Measurements from ENCODE around the gene IRGQ. TPM values are rescaled to one million over a fixed set of nuclear protein-coding genes. Genes with fewer than 3 reads are reported as not detected.
A peak's percentile ranks its signal among the peaks of the same experiment; 100 is the strongest.

Gene IRGQ
- total RNA-seq, 2 experiments from 2014 or later, result 28.9 to 29.8 TPM

GRCh38 chr19:43599635-43600295 lies 3.8 kb upstream of the IRGQ start:
- CTCF ChIA-PET, result interaction anchor here (1.1 kb wide), 1 partner anchor 26 kb away, joined by 4 read pairs; no protein-coding TSS in a partner anchor
- ATAC-seq (ENCODE audit: poor library complexity) (no peak), DNase-seq (no peak)
- Mint-ChIP-seq H3K27ac (peak overlapping the region; percentile 30), H3K4me3 (no peak overlapping the region), H3K27me3 (no peaks in the 10 kb centered on the region), H3K4me1 (ENCODE audit: low read depth) (peaks cover 35% of the 10 kb centered on the region), H3K36me3 (ENCODE audit: low read depth) (peaks cover 60% of the 10 kb centered on the region), H3K9me3 (no peaks in the 10 kb centered on the region)
- no peak for TF ChIP-seq CTCF (IDR thresholded peaks at IDR 0.05)
- Histone ChIP-seq H3K27ac (ENCODE audit: low read depth in 1 of 2, low read length in 2 of 2) (no peak overlapping the region), H3K4me3 (ENCODE audit: low read length) (no peak overlapping the region), H3K36me3 (ENCODE audit: insufficient read depth, low read length) (peaks cover 31% of the 10 kb centered on the region), H3K9me3 (ENCODE audit: control insufficient read depth in 1 of 2, insufficient read depth in 1 of 2, low read length in 2 of 2) (no peaks in the 10 kb centered on the region), H3K27me3 (ENCODE audit: control insufficient read depth in 1 of 2, insufficient read depth in 2 of 2, low read length in 2 of 2) (no peaks in the 10 kb centered on the region), H3K4me1 (ENCODE audit: insufficient read depth, low read length) (peaks cover 30% of the 10 kb centered on the region)
- intact Hi-C loops (cut with DNase I, micrococcal nuclease), result loop anchor here in 1 of 2 experiments (5.0 kb wide), 2 partner anchors 53 to 137 kb away; no protein-coding TSS in a partner anchor
- POLR2A ChIA-PET, result no interaction called here

DNA sequence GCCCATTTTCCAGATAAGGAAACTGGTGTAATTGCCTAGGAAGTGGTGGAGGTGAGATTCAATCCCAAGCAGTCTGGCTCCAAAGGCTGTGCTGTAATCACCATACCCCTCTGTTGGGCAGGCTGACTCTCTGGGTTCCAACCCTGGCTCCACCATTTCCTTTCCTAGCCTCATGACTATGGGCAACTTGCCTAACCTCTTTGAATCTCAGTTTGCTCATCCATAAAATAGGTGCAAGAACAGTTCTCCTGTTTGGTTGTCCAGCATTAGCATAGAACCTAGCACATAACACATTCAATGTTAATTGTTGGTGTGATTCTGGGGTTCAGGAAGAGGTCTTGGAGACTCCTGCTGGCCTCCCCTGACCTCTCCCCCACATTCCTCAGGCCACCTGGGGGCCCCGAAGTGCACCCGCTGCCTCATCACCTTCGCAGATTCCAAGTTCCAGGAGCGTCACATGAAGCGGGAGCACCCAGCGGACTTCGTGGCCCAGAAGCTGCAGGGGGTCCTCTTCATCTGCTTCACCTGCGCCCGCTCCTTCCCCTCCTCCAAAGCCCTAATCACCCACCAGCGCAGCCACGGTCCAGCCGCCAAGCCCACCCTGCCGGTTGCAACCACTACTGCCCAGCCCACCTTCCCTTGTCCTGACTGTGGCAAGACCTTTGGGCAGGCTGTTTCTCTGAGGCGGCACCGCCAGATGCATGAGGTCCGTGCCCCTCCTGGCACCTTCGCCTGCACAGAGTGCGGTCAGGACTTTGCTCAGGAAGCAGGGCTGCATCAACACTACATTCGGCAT lies 2.7 kb upstream of the IRGQ start:
- no peaks in the 10 kb centered on the region for H3K9me3 ChIP-seq (ENCODE audit: control insufficient read depth in 1 of 2, insufficient read depth in 1 of 2, low read length in 2 of 2)
- H3K36me3 ChIP-seq (ENCODE audit: insufficient read depth, low read length), result peaks cover 33% of the 10 kb centered on the region
- no peak overlapping the region for H3K4me3 ChIP-seq (ENCODE audit: low read length)
- H3K27me3 ChIP-seq (ENCODE audit: control insufficient read depth in 1 of 2, insufficient read depth in 2 of 2, low read length in 2 of 2), result no peaks in the 10 kb centered on the region
- no peak for TF ChIP-seq CTCF (IDR thresholded peaks at IDR 0.05)
- ChIA-PET CTCF (interaction anchor here (5.8 kb wide), 1 partner anchor 44 kb away, joined by 122 read pairs; no protein-coding TSS in a partner anchor), POLR2A (interaction anchor here (1.3 kb wide), 1 partner anchor 24 kb away, joined by 3 read pairs; no protein-coding TSS in a partner anchor)
- H3K4me1 ChIP-seq (ENCODE audit: insufficient read depth, low read length), result peaks cover 41% of the 10 kb centered on the region
- H3K4me3 Mint-ChIP-seq, result peak overlapping the region; percentile 62
- H3K27ac ChIP-seq (ENCODE audit: low read depth in 1 of 2, low read length in 2 of 2), result no peak overlapping the region
- H3K27ac Mint-ChIP-seq, result peak overlapping the region; percentile 100
- peaks cover 63% of the 10 kb centered on the region for H3K36me3 Mint-ChIP-seq (ENCODE audit: low read depth)
- no peak for DNase-seq
- H3K9me3 Mint-ChIP-seq, result no peaks in the 10 kb centered on the region
- no peaks in the 10 kb centered on the region for H3K27me3 Mint-ChIP-seq
- intact Hi-C loops (cut with DNase I, micrococcal nuclease), result loop anchor here in 1 of 2 experiments (5.0 kb wide), 2 partner anchors 54 to 136 kb away; no protein-coding TSS in a partner anchor
- no peak for ATAC-seq (ENCODE audit: poor library complexity)
- H3K4me1 Mint-ChIP-seq (ENCODE audit: low read depth), result peaks cover 39% of the 10 kb centered on the region

GRCh38 chr19:43597876-43598275 lies 1.9 kb upstream of the IRGQ start:
- peaks cover 37% of the 10 kb centered on the region for H3K36me3 ChIP-seq (ENCODE audit: insufficient read depth, low read length)
- H3K4me3 Mint-ChIP-seq, result peak overlapping the region; percentile 96
- no peak for ATAC-seq (ENCODE audit: poor library complexity)
- ChIA-PET CTCF (interaction anchor here (5.8 kb wide), 1 partner anchor 43 kb away, joined by 122 read pairs; no protein-coding TSS in a partner anchor), POLR2A (interaction anchor here (1.3 kb wide), 1 partner anchor 23 kb away, joined by 3 read pairs; no protein-coding TSS in a partner anchor)
- peaks cover 44% of the 10 kb centered on the region for H3K4me1 Mint-ChIP-seq (ENCODE audit: low read depth)
- intact Hi-C loops (cut with DNase I, micrococcal nuclease), result loop anchor here (2.0 to 5.0 kb wide), 4 partner anchors 21 to 136 kb away; partner anchors contain the start of genes ETHE1 (in 1 of the 2) and ZNF428 (in 1 of the 2)
- no peak overlapping the region for H3K4me3 ChIP-seq (ENCODE audit: low read length)
- no peak for DNase-seq
- H3K4me1 ChIP-seq (ENCODE audit: insufficient read depth, low read length), result peaks cover 44% of the 10 kb centered on the region
- peak overlapping the region in 1 of 2 donors; percentile 97 for H3K27ac ChIP-seq (ENCODE audit: low read depth in 1 of 2, low read length in 2 of 2)
- H3K9me3 Mint-ChIP-seq, result no peaks in the 10 kb centered on the region
- H3K27ac Mint-ChIP-seq, result peak overlapping the region; percentile 100
- H3K27me3 ChIP-seq (ENCODE audit: control insufficient read depth in 1 of 2, insufficient read depth in 2 of 2, low read length in 2 of 2), result no peaks in the 10 kb centered on the region
- peaks cover 69% of the 10 kb centered on the region for H3K36me3 Mint-ChIP-seq (ENCODE audit: low read depth)
- no peak for TF ChIP-seq CTCF (IDR thresholded peaks at IDR 0.05)
- H3K9me3 ChIP-seq (ENCODE audit: control insufficient read depth in 1 of 2, insufficient read depth in 1 of 2, low read length in 2 of 2), result no peaks in the 10 kb centered on the region
- no peaks in the 10 kb centered on the region for H3K27me3 Mint-ChIP-seq

All from CD4-positive, alpha-beta T cell (primary cell).